GM19397 (cell line): ENCODE results near the gene ROBO3.

Experiments
- ATAC-seq: cut with Tn5 transposase; IDR thresholded peaks from one replicate; pipeline ENCODE4 v1.9.1; 2021; ENCODE audit warnings: mild to moderate bottlenecking, moderate library complexity; ENCODE audit not compliant: unreplicated experiment

The ROBO3 gene

DNA sequence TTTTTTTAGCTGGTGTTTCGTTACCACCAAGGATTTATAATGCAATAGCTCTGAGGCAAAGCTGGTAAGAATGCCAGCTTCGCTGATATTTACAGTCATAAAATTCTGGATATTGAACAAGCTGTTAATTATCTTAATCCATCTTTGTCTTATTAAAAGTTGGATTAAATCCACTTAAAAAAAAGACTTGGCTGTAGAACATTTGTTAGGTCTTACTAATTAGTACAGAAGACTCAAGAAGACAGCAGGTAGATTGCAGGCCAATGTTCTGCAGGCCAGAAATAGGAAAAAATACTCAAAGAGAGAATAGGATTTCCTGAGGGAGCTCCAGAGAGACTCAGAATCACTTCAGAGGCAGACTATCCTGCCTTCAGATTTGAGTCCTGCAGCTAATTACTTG is 24.9 kb downstream of the ROBO3 start:
- ATAC-seq: no peak

DNA sequence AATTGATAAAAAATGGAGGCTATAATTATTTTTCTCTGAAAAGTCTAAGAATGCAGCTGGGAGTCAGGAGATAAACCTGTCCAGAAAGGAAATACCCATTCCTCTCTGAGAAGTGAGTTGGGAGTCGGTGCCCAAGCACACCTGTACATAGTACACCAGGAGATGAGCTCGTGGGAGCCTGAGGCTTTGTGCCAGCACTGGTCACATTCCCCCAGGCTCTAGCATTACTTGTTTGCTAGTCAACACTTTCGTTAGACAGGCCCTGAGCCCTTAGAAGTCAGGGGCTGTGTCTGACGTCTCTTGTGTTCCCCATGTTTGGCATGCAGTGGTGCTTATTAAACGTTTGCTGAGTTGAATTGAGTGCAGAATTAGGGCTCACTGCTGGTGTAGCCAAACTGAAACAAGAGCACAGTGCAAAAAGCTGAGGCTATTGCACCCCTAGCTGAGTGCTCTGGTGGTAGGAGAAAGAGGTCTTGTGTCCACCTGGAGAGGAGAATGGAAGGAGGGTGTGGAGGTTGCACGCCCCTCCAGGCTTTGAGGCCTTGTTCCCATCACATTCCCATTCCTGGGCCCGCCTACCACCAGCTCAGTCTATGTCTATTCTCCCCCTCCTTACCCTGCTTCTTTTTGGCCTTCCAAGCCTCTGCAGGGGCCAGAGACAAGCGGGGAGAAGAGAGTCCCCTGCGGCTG is 25.6 kb downstream of the ROBO3 start:
- ATAC-seq: no peak

DNA sequence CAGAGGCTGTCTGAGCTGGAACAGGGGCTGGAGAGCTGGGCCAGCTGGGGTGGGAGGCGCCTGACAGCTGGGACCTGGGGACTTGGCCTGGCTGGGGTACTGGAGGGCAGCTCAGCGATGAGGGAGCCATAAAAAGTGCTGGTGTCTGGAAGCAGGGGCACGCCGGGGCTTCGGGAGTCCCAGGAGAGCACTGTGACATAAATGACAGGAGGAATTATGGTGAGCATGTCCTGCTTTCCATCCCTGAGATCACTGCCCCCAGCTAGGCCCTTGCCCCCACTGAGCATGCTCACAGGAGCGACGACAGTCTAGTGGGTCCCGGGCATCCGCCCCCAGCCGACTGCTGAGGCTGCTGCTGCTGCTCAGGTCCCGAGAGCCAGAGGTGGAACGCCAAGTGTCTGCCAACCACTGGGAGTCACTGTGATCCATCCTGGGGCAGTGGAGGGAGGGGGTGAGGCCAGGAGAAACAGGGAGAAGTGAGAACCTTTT is 26.2 kb downstream of the ROBO3 start:
- ATAC-seq: no peak

DNA sequence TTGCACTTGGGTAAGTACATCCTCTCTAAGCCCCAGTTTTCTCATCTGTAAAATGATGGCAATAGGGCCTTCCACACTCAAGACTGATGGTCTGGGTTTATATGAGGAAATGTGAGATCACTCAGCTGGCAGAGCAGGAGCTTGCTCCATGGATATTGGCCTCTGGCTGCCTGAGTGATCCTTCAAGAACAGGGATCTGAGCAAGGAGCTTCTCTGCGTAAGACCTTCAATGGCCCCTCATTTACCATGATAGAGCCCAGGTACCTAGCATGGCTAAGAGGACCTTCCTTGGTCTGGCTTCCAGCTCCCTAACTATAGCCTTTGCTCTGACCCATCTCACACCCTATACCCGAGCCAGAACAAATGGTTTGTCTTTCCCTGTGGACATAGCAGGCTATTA is 26.9 kb downstream of the ROBO3 start:
- no peak for ATAC-seq

DNA sequence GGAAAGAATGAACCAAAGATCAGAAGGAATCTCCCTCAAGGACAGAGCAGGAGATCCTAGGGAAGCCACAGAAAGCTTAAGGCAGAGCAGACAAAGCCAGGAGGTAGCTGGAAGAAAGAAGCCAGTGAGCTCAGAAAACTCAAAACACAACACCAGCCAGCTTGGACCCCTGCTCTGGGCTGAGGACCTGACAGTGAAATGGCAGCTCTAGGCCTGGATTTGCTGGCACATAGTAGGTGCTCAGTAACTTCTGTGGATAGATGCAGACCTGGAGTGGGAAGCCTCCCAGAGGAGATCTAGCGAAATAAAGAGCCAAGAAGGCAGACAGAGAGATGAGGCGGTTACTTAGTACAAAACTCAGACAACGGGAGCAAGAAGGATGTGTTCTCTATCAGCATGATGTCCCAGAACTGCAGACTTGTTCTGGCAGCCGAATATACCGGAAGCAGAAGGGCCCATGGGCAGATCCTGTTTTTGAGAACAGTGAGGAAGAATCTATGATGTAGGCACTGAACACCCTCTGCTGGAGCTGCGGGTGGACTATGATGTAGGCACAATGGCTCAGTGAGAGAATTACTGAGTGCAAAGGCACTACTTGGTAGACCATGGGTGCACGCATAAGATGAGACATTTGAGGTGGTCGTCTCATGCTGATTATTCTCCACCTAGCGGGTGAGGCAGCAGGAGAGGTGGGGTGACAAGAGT is 27.7 kb downstream of the ROBO3 start:
- ATAC-seq: no peak

DNA sequence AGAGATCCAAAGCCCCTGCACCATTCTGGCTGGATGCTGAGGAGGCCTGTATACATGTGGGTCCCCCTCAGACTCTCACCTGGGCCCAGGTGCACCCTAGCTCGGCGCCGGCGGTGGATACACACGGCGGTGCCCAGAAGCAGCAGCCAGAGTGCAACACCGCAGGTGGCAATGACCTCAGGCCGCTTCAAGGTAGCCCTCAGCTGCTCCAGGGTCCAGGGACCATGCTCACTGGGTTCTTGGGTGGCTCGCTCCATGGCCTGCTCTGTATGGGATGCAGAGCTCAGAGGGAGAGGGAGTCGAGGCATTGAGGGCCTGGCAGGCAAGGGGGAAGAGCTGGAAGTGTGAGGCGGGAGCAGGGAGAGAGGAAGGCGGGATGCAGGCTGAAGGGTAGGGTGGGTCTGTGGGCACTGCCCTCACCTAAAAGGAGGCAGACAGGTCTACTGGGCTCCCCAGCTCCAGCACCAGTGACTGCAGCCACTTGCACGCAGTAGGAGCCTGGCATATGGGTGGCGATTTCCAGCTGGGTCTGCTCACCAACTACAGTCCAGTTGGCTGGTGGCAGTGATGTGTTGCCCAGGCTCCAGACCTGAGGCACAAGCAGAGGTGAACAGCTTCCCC is 28.7 kb downstream of the ROBO3 start:
- ATAC-seq: no peak

DNA sequence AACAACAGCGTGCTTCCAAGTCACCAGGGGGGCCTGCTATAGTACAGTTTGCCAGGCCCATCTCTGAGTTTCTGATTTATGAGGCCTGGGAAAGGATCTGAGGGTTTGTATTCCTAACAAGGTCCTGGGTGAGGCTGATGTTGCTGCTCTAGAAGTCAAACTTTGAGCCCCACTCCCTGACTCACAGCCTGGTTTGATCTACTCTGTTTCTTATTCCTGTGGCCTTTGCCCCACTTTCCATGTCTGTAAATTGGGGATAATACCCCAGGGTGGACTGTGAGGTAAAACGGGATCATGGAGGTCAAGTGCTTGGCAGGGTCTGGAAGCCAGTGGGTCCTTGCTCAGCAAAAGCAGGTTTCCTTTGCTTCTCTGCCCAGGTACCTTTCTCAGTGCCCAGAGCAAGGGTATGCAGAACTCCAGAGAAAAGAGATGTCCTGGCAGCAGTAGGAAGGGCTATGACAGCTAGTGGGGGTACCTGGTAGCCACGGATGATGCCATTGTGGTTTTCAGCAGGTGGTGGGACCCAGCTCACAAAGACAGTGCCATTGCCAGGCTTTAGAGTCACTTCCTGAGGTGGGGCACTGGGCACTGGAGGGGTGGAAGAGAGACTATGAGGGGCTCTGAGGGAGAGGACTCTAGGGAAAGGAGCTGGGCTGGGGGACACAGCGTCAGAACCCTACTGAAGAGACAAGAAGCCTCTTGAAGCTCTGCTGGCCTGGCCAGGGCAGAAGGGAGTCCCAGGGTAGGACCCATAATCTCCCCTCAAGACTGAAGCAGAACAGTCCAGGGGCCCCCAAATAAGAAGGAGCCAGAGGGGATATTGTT is 29.6 kb downstream of the ROBO3 start:
- ATAC-seq: no peak

DNA sequence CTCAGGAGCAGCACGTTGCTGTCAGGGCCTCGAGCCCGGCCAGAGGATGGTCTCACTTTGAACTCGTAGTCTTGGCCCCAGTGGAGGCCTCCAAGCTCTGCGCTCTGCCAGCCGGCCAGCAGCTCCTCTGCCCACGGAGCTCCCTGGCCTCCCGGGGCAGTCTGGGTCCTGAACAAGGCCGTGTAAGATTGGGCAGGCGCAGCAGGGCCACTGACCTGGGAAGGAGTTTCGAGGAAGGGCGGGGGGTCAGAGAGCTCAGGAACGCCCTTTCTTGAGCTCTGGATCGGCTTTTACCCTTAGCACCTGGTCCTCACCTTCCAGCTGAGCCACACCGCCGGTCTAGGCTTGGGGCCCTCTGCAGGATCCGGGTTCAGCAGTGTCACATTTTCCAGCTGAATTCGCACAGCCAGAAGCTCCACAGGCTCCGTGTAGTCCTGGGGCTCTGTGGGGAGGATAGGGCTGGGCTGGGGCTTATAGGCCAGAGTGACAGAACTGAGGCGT is 30.3 kb downstream of the ROBO3 start:
- no peak for ATAC-seq

DNA sequence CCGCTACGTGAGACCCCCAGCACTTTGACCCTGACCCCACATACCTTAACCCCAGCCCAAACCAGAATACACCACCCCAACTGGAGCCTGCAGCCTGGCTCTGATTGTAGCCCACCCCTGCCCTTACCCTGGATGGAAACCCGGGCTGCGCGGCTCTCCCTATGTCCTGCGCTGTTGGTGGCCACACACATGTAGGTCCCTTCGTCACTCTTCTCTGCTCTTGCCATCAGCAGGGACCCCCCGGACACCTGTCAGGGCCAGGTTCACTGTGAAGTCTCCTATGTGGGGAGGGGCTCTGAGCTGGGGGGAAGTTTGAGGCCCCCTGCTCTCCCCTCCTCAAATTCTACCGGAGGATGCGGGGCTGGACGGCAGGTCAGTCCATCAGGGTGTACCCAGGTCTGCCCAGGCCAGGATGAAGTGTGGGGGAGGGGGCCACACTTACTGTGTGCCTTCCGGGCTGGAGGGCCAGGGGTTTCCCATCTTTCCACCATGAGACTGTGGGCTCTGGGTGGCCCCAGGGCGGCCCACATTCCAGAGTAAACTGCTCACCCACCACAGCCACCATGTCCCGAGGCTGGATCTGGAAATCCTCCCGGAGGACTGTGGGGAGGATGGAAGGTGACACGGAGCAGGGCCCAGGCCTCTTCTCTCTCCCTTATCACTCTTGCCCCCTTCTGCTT is 31.0 kb downstream of the ROBO3 start:
- no peak for ATAC-seq

DNA sequence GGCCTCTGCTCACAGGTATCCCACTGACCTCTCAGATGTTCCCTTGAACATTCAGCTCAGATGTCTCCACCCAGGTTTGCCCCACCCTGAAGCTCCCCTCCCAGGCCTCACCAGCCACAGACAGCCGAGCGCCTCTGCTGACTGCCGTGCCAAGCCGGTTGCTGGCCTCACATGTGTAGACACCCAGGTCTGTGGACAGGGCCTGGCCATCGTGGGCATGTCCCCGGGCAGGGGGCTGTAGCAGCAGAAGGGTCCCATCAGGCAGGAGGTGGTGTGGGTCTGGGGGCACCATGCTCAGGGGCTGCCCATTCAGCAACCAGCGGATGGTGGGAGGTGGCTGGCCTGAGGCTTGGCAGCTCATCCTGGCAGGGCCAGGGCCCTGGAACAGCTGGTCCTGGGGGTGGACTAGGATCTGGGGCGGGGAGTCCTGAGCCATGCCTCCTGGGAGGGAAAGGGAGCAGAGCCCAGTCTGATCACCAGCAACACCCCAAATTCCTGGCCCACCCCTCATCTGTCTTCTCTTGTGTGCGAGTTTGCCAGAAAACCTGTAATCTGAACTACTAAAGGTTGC is 31.7 kb downstream of the ROBO3 start:
- ATAC-seq: no peak

DNA sequence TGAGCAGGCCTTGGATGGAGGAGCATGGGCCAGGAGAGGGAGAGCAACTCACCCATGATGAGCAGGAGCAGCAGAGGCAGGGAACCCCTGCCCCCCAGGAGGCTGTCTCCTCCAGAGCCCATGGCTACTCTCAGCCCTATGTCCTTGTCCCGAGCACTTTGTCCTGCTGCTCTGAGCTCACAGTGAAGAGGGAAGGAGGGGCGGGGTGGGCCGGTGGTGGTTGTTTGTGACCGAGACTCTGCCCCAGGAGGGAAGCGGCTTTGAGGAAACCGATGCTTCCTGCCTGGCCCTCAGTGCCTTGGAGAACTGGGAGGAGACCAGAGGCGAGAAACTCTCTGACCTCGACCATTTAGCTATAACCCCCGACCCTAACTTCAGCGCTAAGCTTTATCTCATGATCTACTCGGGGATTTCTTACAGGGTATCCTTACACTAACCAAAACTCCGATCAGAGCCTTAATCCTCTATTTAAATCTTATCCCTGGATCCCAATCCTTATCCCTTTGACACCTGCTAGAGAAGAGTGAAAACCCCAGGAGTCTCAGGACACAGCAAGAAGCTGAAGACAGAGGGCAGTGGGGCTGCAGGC is 32.5 kb downstream of the ROBO3 start, which contains the start of gene ROBO4:
Gene ROBO4 (minus strand): TSS at position 192 of the 589 bp plus-strand sequence. CDS start 70 bp downstream, at position 122.
- no peak for ATAC-seq

DNA sequence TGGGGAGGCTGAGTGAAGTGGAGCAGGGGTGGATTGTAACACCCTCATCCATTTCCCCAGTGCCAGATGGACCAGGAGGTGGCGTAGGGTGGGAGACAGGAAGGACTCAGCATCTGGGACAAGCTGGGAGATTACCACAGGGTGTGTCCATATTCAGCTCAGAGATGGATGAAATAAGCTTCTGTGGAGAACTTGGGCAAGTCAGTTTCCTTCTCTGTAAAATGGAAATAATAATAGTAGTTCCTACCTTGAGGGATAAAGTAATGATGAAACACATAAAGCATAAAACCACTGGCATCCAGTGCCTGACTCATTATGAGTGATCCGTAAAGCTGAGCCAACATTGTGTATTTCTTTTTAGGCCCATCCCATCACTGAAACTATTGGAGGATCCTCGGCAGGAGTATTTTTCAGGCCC is 33.0 kb downstream of the ROBO3 start:
- no peak for ATAC-seq

DNA sequence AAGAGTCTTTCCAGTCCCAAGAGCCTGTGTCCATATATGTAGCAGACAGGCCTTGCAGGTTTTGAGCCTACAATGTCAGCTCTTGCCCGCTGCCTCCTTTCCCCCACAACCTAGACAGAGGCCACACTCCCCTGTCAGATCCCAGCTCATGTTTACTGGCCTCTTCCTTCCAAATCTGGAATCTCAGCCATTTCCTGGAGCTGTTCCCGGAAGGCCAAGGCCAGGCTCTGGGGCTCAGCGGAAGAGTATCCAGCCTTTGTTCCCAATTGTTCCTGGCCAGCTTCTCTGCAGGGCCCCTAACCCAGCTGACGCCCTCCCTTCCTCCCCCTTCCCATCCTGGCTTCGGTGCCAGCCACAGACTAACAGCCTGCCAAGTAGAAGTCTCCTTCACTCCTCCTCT is 33.5 kb downstream of the ROBO3 start:
- ATAC-seq: no peak

DNA sequence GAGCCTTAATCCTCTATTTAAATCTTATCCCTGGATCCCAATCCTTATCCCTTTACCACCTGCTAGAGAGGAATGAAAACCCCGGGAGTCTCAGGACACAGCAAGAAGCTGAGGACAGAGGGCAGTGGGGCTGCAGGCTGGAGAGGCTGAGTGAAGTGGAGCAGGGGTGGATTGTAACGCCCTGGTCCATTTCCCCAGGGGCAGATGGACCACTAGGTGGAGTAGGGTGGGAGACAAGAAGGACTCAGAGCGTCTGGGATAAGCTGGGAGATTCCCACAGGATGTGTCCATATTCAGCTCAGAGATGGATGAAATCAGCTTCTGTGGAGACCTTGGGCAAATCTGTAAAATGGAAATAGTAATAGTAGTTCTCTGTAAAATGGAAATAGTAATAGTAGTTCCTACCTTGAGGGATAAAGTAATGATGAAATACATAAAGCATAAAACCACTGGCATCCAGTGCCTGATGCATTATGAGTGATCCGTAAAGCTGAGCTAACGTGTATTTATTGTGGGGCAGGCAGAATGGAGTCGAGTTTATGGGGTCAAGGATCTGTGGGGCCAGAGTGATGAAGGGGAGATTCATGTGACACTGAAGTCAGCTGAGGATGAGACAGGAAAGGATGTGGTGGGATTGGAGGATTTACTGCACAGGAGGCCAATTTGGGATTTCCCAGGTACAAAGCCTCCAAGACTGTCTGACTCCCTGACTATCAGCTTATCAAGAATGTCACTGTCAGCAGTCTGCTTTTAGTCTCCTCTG is 34.3 kb downstream of the ROBO3 start:
- ATAC-seq: no peak

DNA sequence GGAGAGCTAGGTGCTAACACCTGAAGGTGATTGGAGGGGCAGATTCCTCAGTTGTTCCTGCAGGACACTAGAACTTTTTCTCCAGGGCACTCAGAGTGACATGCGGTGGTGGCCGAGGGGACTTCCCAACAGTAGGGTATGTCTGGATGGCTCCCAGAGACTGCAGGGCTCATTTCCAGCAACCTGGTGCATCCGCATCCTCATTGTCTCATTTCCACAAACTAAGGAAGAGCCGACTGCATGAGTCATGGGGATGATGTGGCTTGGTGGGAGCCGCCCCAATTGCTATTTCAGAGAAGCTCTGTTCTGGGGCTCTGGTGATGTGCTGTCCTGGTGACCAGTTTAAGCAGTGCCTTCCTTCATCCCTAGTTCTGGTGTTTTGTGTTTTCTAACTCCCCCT is 35.2 kb downstream of the ROBO3 start:
- no peak for ATAC-seq

DNA sequence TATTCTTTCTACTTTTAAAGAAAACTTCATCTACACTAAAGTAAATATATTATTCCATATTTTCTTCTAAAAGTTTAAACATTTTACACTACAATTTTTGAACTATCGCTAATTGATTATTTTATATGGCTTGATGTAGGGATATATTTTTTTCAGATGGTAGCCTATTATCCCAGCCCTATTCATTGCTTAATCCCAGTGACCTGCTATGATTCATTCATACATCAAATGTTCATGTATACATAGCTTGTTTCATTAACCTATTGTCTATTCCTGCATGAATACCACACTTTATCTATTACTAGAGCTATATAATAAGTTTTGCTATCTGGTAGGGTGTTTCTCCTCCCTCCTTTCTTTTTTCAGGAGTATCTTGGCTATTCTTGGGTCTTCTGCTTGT is 37.4 kb downstream of the ROBO3 start:
- ATAC-seq: no peak

DNA sequence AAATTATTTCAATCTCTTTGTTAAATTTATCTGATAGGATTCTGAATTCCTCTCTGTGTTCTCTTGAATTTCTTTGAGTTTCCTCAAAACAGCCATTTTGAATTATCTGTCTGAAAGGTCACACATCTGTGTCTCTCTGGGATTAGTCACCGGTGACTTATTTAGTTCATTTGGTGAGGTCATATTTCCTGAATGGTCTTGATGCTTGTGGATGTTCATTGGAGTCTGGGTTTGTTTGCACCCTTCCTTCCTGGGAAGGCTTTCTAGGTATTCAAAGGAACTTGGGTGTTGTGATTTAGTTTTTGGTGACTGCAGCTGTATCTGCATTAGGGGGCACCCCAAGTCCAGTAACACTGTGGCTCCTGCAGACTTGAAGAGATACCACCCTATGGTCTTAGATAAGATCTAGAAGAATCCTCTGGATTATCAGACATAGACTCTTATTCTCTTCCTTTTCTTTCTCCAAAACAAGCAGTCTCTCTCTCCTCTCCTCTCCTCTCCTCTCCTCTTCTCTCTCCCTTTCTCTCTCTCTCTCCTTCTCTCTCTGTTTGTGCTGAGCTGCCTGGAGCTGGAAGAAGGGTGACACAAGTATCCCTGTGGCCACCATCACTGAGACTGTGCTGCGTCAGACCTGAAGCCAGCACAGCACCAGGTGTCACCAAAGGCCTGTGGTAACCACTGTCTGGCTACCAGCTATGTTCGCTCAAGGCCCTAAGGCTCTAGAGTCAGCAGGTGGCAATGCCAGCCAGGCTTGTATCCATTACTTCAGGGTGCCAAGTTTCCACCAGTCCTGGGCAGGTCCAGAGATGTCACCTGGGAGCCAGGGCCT is 50.5 kb downstream of the ROBO3 start:
- ATAC-seq: no peak

DNA sequence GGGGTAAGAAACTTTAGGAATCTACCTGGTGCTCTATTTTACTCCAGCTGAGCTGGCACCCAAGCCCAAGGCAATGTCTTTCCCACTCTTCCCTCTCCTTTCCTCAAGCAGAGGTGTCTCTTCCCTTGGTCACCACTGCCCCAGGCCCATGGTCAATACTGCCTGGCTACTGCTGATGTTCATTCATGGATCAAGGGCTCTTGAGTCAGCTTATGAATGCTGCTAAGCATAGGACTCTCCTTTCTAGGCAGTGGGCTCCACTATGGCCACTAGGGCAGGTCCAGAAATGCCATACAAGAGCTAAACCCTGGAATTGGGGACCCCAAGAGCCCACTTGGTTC is 51.1 kb downstream of the ROBO3 start:
- no peak for ATAC-seq
